Endothelial cell of umbilical vein (primary cell): ENCODE results near the gene GRM5.

Source experiments
- CTCF ChIP-seq, 2 donors: IDR thresholded peaks; 1 replicate in 1 of 2; 2 replicates in 1 of 2; pipeline ENCODE4 v1.5.1; 2011; ENCODE audit warnings: low read length in 2 of 2, mild to moderate bottlenecking in 2 of 2, moderate library complexity in 2 of 2, control low read depth in 1 of 2, inconsistent platforms in 1 of 2, low read depth in 1 of 2; ENCODE audit not compliant: insufficient read depth in 1 of 2; ENCODE audit errors: extremely low read depth in 1 of 2
- EZH2 ChIP-seq: IDR thresholded peaks from 2 replicates; pipeline ENCODE4 v1.6.1; 2012; ENCODE audit warnings: borderline replicate concordance, low read depth, mild to moderate bottlenecking, moderate library complexity, low read length, inconsistent platforms; ENCODE audit not compliant: severe bottlenecking
- FOS ChIP-seq: IDR thresholded peaks from 2 replicates; pipeline ENCODE4 v1.6.1; 2011; ENCODE audit warnings: mild to moderate bottlenecking, low read length, moderate library complexity, borderline replicate concordance; ENCODE audit not compliant: insufficient read depth
- JUN ChIP-seq: IDR thresholded peaks from 2 replicates; pipeline ENCODE4 v1.6.1; 2011; ENCODE audit warnings: borderline replicate concordance, low read depth; ENCODE audit not compliant: insufficient read length, insufficient read depth
- MYC ChIP-seq: IDR thresholded peaks from one replicate; pipeline ENCODE4 v1.6.1; 2011; ENCODE audit warnings: mild to moderate bottlenecking, low read depth, low read length
- POLR2A ChIP-seq: IDR thresholded peaks from 2 replicates; pipeline ENCODE4 v1.6.1; 2012; ENCODE audit warnings: low read depth, mild to moderate bottlenecking, control low read depth, low read length

GRCh38 chr11:88482871-88483301 is 582.9 kb downstream of the GRM5 start:
- TF ChIP-seq EZH2 (no peak), CTCF (IDR thresholded peaks at IDR 0.05; ENCODE audit: extremely low read depth in 1 of 2, insufficient read depth in 1 of 2, low read depth in 1 of 2, low read length in 2 of 2) (no peak), JUN (no peak), MYC (no peak), POLR2A (no peak), FOS (no peak)
